Nephron progenitor cell (in vitro differentiated cells): ENCODE data around the gene ABCA2.
"Not testable (repeated sequence)": the region's sequence is repeated elsewhere in the genome, so short reads cannot be mapped to it uniquely, and the experiment has no call there.

Source experiments
- DNase-seq: peaks from one replicate; pipeline ENCODE4 v3.0.0; 2021
- H3K27ac Mint-ChIP-seq: 2 replicates; pipeline ENCODE4 v1.8.0; 2021; ENCODE audit warnings: mild to moderate bottlenecking, moderate library complexity, mixed read lengths
- H3K27me3 Mint-ChIP-seq: 2 replicates; pipeline ENCODE4 v1.8.0; 2021; ENCODE audit warnings: mild to moderate bottlenecking, low read depth, mixed read lengths; ENCODE audit not compliant: poor library complexity
- H3K36me3 Mint-ChIP-seq: 2 replicates; pipeline ENCODE4 v1.8.0; 2021; ENCODE audit warnings: low read depth, mixed read lengths
- H3K4me1 Mint-ChIP-seq: 2 replicates; pipeline ENCODE4 v1.8.0; 2021; ENCODE audit warnings: mixed read lengths
- H3K4me3 Mint-ChIP-seq: 2 replicates; pipeline ENCODE4 v1.8.0; 2021; ENCODE audit warnings: mild to moderate bottlenecking, moderate library complexity, mixed read lengths
- H3K9me3 Mint-ChIP-seq: 2 replicates; pipeline ENCODE4 v1.8.0; 2021; ENCODE audit warnings: mild to moderate bottlenecking, moderate library complexity, mixed read lengths
- TF ChIP-seq, protein P1 (sequence below): fragments of 200-600 bp; sonication (generic); IDR thresholded peaks from 2 replicates; pipeline ENCODE4 v1.5.0; 2021; ENCODE audit warnings: antibody characterized with exemption

Gene ABCA2

DNA sequence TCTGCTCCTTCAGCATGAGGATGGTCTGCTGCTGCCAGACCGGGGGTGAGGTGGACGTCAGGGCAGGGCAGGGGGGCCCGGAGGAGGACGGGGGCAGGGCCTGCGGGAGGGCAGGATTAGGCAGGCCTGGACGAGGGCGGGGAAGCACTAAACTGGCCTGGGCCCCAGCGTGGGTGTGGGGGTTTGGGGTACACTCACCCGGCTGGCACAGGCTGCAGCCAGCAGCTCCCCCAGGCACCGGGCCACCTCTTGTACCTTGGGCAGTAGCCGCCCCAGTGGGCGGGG, 36.8 kb upstream of the ABCA2 start:
- no peak for DNase-seq
- TF ChIP-seq, protein P1, sequence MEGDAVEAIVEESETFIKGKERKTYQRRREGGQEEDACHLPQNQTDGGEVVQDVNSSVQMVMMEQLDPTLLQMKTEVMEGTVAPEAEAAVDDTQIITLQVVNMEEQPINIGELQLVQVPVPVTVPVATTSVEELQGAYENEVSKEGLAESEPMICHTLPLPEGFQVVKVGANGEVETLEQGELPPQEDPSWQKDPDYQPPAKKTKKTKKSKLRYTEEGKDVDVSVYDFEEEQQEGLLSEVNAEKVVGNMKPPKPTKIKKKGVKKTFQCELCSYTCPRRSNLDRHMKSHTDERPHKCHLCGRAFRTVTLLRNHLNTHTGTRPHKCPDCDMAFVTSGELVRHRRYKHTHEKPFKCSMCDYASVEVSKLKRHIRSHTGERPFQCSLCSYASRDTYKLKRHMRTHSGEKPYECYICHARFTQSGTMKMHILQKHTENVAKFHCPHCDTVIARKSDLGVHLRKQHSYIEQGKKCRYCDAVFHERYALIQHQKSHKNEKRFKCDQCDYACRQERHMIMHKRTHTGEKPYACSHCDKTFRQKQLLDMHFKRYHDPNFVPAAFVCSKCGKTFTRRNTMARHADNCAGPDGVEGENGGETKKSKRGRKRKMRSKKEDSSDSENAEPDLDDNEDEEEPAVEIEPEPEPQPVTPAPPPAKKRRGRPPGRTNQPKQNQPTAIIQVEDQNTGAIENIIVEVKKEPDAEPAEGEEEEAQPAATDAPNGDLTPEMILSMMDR: no peak
- Mint-ChIP-seq H3K36me3 (no peaks in the 10 kb centered on the region), H3K4me3 (no peak overlapping the region), H3K4me1 (peaks cover 4% of the 10 kb centered on the region), H3K9me3 (no peaks in the 10 kb centered on the region), H3K27me3 (peaks cover 34% of the 10 kb centered on the region), H3K27ac (no peak overlapping the region)

DNA sequence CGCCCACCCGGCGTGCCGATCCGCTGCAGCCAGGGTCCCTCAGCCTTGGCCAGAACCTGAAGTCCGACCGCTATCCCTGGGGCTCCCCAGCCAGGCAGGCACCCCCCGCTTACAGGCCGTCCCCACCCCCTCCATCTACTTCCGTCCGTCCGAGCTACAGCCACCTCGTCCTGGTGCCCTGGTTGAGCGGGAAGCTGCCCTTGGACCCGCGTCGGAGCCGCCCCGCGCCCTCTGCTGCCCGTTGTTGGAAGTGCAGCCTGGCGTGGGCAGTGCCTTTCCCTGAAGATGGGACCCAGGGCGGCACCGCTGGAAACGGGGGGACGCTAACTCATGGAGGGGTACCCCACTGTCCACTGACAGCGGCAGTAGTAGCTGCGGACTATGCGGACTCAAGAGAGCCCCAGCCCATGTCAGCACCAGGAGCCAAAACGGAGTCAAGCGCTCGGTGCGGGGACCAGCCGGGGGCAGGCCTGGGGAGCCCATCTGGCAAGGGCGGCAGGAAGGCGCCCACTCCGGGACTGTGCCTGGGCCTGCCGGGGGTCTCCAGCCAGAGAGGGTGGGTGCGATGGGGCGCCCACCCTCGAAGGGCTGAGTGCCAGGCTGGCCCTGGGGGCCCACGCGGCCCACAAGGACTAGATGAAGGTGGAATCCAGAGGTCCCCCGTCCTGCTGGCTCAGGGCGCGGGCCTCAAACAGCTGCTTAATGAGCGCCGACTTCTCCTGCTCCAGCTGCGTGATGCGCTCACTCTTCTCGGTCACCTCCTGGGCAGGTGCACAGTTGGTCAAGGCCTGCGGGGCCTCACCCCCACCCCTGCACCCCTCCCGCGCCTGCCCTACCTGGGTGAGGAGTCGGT, 36.2 kb upstream of the ABCA2 start:
- TF ChIP-seq, protein P1: peak; percentile 96
- Mint-ChIP-seq H3K36me3 (no peaks in the 10 kb centered on the region), H3K4me3 (no peak overlapping the region), H3K27ac (no peak overlapping the region), H3K9me3 (no peaks in the 10 kb centered on the region), H3K27me3 (peaks cover 37% of the 10 kb centered on the region), H3K4me1 (peaks cover 4% of the 10 kb centered on the region)
- peak; percentile 86 for DNase-seq

DNA sequence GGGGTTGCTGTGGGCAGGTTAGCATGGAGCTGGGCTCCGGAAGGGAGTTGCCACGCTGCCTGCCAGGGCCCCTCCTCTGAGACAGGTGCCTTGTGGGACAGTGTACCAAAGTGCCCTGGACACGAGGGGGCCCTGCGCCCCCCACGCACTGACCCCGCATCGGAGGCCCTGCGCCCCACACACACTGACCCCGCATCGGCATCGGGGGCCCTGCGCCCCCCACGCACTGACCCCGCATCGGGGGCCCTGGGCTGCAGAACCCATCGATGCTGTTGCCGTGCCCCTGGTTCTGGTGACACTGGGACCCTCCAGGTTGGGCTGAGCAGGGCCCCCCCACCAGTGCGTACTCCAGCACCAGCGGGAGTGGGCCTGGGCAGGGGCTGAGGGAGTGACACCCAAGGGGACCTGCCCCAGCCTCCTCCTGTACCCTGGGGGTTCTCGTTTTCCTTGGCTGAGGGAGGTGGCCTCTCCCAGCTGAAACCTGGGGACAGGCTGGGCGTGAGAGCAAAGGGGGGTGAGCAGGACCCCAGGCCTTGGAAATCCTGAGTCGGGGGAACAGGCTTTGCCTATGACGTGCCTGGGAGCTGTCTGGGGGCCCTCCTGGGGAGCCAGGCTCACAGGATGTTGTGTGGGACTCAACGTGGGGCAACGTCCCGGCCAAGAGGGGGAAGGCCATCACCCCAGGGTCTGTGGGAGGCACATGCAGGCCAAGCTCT, 35.4 kb upstream of the ABCA2 start:
- no peak overlapping the region for H3K27ac Mint-ChIP-seq
- no peak overlapping the region for H3K4me3 Mint-ChIP-seq
- DNase-seq: no peak
- no peaks in the 10 kb centered on the region for H3K36me3 Mint-ChIP-seq
- H3K4me1 Mint-ChIP-seq: peaks cover 4% of the 10 kb centered on the region
- H3K27me3 Mint-ChIP-seq: peaks cover 41% of the 10 kb centered on the region
- H3K9me3 Mint-ChIP-seq: no peaks in the 10 kb centered on the region
- TF ChIP-seq, protein P1: no peak

DNA sequence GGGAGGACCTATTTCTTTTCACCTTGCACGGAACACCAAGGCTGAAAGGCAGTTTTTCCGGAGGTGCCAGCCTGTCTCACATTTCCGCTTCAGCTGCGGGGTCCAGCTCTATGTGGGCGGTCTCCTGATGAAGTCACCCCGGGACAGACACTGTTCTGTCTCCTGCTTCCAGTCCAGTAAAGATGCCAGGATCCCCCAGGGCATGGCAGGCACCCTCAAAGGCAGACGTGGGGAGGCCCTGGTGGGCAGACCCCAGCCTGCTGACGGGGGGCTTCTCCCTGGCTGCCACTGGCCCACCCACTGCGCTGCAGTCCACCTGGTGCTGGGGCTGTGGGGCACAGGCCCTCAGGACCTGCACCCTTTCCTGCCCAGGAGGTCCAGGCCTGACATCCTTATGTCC, 34.8 kb upstream of the ABCA2 start:
- not testable (repeated sequence) for H3K36me3 Mint-ChIP-seq, H3K4me1 Mint-ChIP-seq, DNase-seq, H3K9me3 Mint-ChIP-seq, H3K27ac Mint-ChIP-seq, H3K4me3 Mint-ChIP-seq
- H3K27me3 Mint-ChIP-seq: peaks cover 41% of the 10 kb centered on the region

DNA sequence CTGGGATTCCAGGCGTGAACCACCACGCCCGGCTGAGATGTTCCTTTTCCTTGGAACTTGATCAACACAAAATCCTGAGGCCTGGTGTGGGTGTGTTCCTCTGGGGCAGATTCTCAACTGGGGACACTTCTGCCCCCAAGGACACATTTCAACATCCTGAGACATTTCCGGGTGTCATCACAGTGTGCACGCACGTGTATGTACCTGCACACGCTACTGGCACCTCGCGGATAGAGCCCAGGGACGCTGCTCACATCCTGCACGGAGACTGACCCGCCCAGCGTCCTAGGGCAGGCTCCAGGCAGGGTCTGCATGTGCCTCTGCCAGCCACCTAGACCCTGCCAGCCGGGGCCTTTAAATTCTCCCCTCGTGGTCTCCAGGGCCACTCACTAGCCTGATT, 34.3 kb upstream of the ABCA2 start:
- TF ChIP-seq, protein P1: no peak

DNA sequence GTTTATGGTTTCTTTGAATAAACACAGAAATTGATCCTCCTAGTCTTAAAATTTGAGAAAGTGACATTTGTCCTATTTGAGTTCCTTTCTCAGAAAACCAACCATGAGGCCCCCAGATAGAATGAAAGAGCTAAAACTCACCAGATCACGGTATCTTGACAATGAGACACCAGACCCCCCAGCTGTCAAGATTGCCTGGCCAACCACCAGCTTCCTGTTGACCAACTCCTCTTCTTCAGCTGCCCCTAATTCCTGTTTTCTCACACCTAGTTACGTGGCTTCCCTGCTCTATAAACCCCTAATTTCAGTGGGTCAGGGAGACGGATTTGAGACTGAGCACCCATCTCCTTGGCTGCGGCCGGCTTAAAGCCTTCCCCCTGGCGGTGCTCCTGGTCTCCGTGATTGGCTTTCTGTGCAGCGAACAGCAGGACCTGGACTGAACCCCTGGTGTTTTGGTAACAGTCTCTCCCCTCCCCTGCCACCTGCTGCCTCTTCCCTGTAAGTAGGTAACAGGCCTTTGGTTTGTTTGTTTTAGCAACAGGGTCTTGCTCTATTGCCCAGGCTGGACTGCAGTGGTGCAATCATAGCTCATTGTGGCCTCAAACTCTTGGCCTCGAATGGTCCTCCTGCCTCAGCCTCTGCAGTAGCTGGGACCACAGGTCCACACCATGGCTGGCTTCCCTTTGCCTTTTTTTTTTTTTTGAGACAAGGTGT, 30.6 kb upstream of the ABCA2 start:
- H3K27ac Mint-ChIP-seq: no peak overlapping the region
- TF ChIP-seq, protein P1: no peak
- no peaks in the 10 kb centered on the region for H3K36me3 Mint-ChIP-seq
- no peaks in the 10 kb centered on the region for H3K9me3 Mint-ChIP-seq
- H3K27me3 Mint-ChIP-seq: peaks cover 79% of the 10 kb centered on the region
- no peak overlapping the region for H3K4me3 Mint-ChIP-seq
- no peak for DNase-seq
- no peaks in the 10 kb centered on the region for H3K4me1 Mint-ChIP-seq

More for the DNA sequence above, 34.3 kb upstream of the ABCA2 start:
- H3K9me3 Mint-ChIP-seq: no peaks in the 10 kb centered on the region
- DNase-seq: no peak
- H3K36me3 Mint-ChIP-seq: no peaks in the 10 kb centered on the region
- peaks cover 45% of the 10 kb centered on the region for H3K27me3 Mint-ChIP-seq
- no peaks in the 10 kb centered on the region for H3K4me1 Mint-ChIP-seq
- no peak overlapping the region for H3K4me3 Mint-ChIP-seq
- H3K27ac Mint-ChIP-seq: no peak overlapping the region
